DOHH2 (cell line): Measurements from ENCODE around the gene FCN1.
"Not testable (repeated sequence)": the region's sequence is repeated elsewhere in the genome, so short reads cannot be mapped to it uniquely, and the experiment has no call there.

ENCODE experiments used
- H3F3A ChIP-seq: fragments of 200-600 bp; sonication (generic), shearing (Covaris generic); 2 replicates; pipeline ENCODE4 v1.6.0; 2016; ENCODE audit warnings: antibody characterized with exemption, mild to moderate bottlenecking; ENCODE audit not compliant: control insufficient read depth, insufficient read depth
- H3K27ac ChIP-seq: fragments of 200-600 bp; sonication (generic); 2 replicates; pipeline ENCODE4 v1.5.1; 2014; ENCODE audit warnings: low read depth, mild to moderate bottlenecking, low read length, moderate library complexity
- H3K27me3 ChIP-seq: fragments of 200-600 bp; sonication (generic); 2 replicates; pipeline ENCODE4 v1.6.1; 2014; ENCODE audit warnings: mild to moderate bottlenecking, low read length, mixed read lengths; ENCODE audit not compliant: control insufficient read depth
- H3K36me3 ChIP-seq: fragments of 200-600 bp; sonication (generic); 2 replicates; pipeline ENCODE4 v1.6.1; 2014; ENCODE audit warnings: mild to moderate bottlenecking, low read length, moderate library complexity, mixed read lengths; ENCODE audit not compliant: control insufficient read depth
- H3K4me1 ChIP-seq: fragments of 200-600 bp; sonication (generic); 2 replicates; pipeline ENCODE4 v1.6.1; 2014; ENCODE audit warnings: mild to moderate bottlenecking, low read length, mixed read lengths; ENCODE audit not compliant: control insufficient read depth
- H3K4me2 ChIP-seq: fragments of 200-600 bp; sonication (generic); 2 replicates; pipeline ENCODE4 v1.6.0; 2014; ENCODE audit warnings: mild to moderate bottlenecking, low read length, moderate library complexity
- H3K4me3 ChIP-seq: fragments of 200-600 bp; sonication (generic); 2 replicates; pipeline ENCODE4 v1.5.1; 2014; ENCODE audit warnings: mild to moderate bottlenecking, low read length, mixed read lengths
- H3K79me2 ChIP-seq: fragments of 200-600 bp; sonication (generic); 2 replicates; pipeline ENCODE4 v1.6.1; 2014; ENCODE audit warnings: mild to moderate bottlenecking, low read length, mixed read lengths; ENCODE audit not compliant: control insufficient read depth
- H3K9me2 ChIP-seq: fragments of 200-600 bp; sonication (generic); replicated peaks from 2 replicates; pipeline ENCODE4 v1.6.1; 2014; ENCODE audit warnings: mild to moderate bottlenecking, low read length, mixed read lengths; ENCODE audit not compliant: control insufficient read depth
- H3K9me3 ChIP-seq: fragments of 200-600 bp; sonication (generic); 2 replicates; pipeline ENCODE4 v1.6.1; 2014; ENCODE audit warnings: antibody characterized with exemption, low read length, mixed read lengths; ENCODE audit not compliant: control insufficient read depth, insufficient read depth
- H4K20me1 ChIP-seq: fragments of 200-600 bp; sonication (generic); 2 replicates; pipeline ENCODE4 v1.6.0; 2014; ENCODE audit warnings: low read depth, mild to moderate bottlenecking, antibody characterized with exemption, low read length, moderate library complexity; ENCODE audit not compliant: control insufficient read depth, insufficient read depth
- EZH2phosphoT487 ChIP-seq: fragments of 200-600 bp; sonication (generic); IDR thresholded peaks from 2 replicates; pipeline ENCODE4 v1.6.1; 2017; ENCODE audit warnings: borderline replicate concordance, mild to moderate bottlenecking, antibody characterized with exemption, low read length, moderate library complexity, mixed read lengths
- TF ChIP-seq, protein P1 (sequence below): fragments of 200-600 bp; sonication (generic); IDR thresholded peaks from one replicate; pipeline ENCODE4 v1.5.1; 2014; ENCODE audit warnings: antibody characterized with exemption, mild to moderate bottlenecking, low read depth, low read length; ENCODE audit not compliant: poor library complexity, severe bottlenecking

The FCN1 gene

GRCh38 chr9:134959126-134959970, 41.6 kb upstream of the FCN1 start:
- no peak for TF ChIP-seq EZH2phosphoT487
- TF ChIP-seq, protein P1, sequence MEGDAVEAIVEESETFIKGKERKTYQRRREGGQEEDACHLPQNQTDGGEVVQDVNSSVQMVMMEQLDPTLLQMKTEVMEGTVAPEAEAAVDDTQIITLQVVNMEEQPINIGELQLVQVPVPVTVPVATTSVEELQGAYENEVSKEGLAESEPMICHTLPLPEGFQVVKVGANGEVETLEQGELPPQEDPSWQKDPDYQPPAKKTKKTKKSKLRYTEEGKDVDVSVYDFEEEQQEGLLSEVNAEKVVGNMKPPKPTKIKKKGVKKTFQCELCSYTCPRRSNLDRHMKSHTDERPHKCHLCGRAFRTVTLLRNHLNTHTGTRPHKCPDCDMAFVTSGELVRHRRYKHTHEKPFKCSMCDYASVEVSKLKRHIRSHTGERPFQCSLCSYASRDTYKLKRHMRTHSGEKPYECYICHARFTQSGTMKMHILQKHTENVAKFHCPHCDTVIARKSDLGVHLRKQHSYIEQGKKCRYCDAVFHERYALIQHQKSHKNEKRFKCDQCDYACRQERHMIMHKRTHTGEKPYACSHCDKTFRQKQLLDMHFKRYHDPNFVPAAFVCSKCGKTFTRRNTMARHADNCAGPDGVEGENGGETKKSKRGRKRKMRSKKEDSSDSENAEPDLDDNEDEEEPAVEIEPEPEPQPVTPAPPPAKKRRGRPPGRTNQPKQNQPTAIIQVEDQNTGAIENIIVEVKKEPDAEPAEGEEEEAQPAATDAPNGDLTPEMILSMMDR: no peak
- H3K4me2 ChIP-seq: no peak overlapping the region
- H3F3A ChIP-seq: no peaks in the 10 kb centered on the region
- no peaks in the 10 kb centered on the region for H3K36me3 ChIP-seq
- no peak overlapping the region for H3K4me3 ChIP-seq
- H3K27ac ChIP-seq: no peak overlapping the region
- no peaks in the 10 kb centered on the region for H3K4me1 ChIP-seq
- no peaks in the 10 kb centered on the region for H4K20me1 ChIP-seq
- no peaks in the 10 kb centered on the region for H3K9me2 ChIP-seq
- H3K79me2 ChIP-seq: no peaks in the 10 kb centered on the region
- no peaks in the 10 kb centered on the region for H3K27me3 ChIP-seq
- no peaks in the 10 kb centered on the region for H3K9me3 ChIP-seq

DNA sequence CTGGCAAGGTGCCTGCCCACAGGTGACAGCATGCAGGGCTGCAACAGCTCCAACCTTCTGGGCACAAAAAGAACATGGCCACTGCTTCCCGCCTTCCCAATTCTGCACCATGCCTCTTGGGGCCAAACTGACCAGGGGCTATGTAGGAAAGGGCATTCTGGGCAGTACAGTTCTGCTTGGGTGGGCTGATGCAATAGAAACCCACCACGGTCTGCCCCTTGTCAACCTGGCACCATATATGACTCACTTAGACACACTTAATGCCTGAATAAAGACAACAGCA, 40.2 kb upstream of the FCN1 start:
- Histone ChIP-seq H3K4me3 (no peak overlapping the region), H3F3A (no peaks in the 10 kb centered on the region), H4K20me1 (no peaks in the 10 kb centered on the region), H3K36me3 (no peaks in the 10 kb centered on the region), H3K27ac (no peak overlapping the region), H3K9me2 (no peaks in the 10 kb centered on the region), H3K27me3 (no peaks in the 10 kb centered on the region; the same call in 1 of the 2 replicates), H3K4me1 (no peaks in the 10 kb centered on the region), H3K4me2 (no peak overlapping the region), H3K79me2 (no peaks in the 10 kb centered on the region), H3K9me3 (no peaks in the 10 kb centered on the region)
- no peak for TF ChIP-seq EZH2phosphoT487

- Histone ChIP-seq H3K4me1 (no peaks in the 10 kb centered on the region), H3K79me2 (no peaks in the 10 kb centered on the region), H3K4me3 (no peak overlapping the region), H3K9me2 (no peaks in the 10 kb centered on the region), H3K27me3 (no peaks in the 10 kb centered on the region; the same call in 1 of the 2 replicates), H3K4me2 (no peak overlapping the region), H3F3A (no peaks in the 10 kb centered on the region), H3K36me3 (no peaks in the 10 kb centered on the region), H3K9me3 (no peaks in the 10 kb centered on the region), H4K20me1 (no peaks in the 10 kb centered on the region), H3K27ac (no peak overlapping the region)
- TF ChIP-seq, protein P1: no peak
- no peak for TF ChIP-seq EZH2phosphoT487
These were observed 39.6 kb upstream of the FCN1 start for GRCh38 chr9:134957165-134957944.

- not testable (repeated sequence) for H4K20me1 ChIP-seq, H3K36me3 ChIP-seq, H3K4me2 ChIP-seq, H3K79me2 ChIP-seq, H3K9me3 ChIP-seq, H3K4me3 ChIP-seq, H3F3A ChIP-seq, H3K4me1 ChIP-seq, H3K27ac ChIP-seq, H3K9me2 ChIP-seq, H3K27me3 ChIP-seq
These were observed 38.7 kb upstream of the FCN1 start for GRCh38 chr9:134956387-134956786.
